ENCODE measurements around the gene GFRA4. TPM values are rescaled to one million over a fixed set of nuclear protein-coding genes. Genes with fewer than 3 reads are reported as not detected.

The GFRA4 gene
- total and polyA plus RNA-seq, 4 donors = not detected

DNA sequence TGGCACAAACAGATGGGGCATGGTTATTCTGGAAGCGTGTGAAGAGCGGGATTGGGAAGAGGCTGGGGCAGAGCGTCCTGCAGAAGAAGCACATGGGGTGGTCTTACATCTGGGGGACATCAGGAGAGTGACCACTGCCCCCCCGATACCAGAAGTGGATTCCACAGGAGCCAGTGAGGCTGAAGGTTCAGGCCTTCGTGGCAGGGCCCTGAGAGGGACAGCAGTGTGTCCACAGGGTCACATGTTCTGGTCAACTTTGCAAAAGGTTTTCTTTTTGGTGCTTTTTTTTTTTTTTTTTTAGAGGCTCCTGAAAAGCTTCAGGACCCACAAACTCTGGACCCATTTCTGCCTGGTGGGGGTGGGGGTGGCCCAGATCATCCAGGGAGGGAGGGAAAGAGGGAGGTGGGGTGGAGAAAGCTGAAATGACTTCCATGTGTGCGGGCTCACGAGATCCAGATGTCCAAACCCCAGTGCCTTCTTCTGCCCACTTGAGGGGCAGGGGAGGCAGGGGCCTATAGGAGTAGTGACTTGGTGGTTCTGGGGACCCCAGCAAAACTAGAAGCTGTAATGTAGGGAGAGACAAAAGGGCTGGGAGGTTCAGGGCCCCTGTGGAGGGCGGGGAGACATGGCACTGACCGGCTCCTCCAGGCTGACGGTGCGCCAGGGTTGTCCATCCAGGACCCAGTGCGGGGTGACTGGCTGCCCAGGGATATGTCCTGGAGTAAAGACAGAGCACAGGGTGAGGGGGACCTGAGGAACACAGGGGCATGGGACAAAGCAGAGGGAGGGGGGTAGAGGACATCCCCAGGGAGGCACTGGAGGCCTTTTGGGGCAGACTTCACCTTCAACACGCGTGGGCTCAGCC is 15.9 kb upstream of the GFRA4 start:
- no peaks in the 10 kb centered on the region for H3K9me3 ChIP-seq (ENCODE audit: control insufficient read depth in 4 of 4, insufficient read depth in 3 of 4, low read length in 3 of 4)
- TF ChIP-seq, protein P1, sequence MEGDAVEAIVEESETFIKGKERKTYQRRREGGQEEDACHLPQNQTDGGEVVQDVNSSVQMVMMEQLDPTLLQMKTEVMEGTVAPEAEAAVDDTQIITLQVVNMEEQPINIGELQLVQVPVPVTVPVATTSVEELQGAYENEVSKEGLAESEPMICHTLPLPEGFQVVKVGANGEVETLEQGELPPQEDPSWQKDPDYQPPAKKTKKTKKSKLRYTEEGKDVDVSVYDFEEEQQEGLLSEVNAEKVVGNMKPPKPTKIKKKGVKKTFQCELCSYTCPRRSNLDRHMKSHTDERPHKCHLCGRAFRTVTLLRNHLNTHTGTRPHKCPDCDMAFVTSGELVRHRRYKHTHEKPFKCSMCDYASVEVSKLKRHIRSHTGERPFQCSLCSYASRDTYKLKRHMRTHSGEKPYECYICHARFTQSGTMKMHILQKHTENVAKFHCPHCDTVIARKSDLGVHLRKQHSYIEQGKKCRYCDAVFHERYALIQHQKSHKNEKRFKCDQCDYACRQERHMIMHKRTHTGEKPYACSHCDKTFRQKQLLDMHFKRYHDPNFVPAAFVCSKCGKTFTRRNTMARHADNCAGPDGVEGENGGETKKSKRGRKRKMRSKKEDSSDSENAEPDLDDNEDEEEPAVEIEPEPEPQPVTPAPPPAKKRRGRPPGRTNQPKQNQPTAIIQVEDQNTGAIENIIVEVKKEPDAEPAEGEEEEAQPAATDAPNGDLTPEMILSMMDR (IDR thresholded peaks at IDR 0.05; ENCODE audit: control extremely low read depth, extremely low read depth) = no peak
- no peak overlapping the region for H3K9ac ChIP-seq (ENCODE audit: insufficient read depth in 1 of 2, low read length in 2 of 2)
- no peaks in the 10 kb centered on the region for H3K36me3 ChIP-seq (ENCODE audit: control insufficient read depth in 4 of 4, insufficient read depth in 4 of 4, low read length in 4 of 4)
- H3K27me3 ChIP-seq (ENCODE audit: control insufficient read depth in 3 of 3, insufficient read depth in 3 of 3, low read length in 2 of 3) = peaks cover 0 to 26% (median 3%) of the 10 kb centered on the region in 3 donors
- peaks cover 0 to 57% (median 16%) of the 10 kb centered on the region in 5 donors for H3K4me1 ChIP-seq (ENCODE audit: control insufficient read depth in 5 of 5, insufficient read depth in 5 of 5, low read length in 5 of 5)
- WGBS, 2 donors = 89 to 90% methylated on average over 14 of the region's 14 CpGs
- H3K27ac ChIP-seq (ENCODE audit: low read depth in 1 of 2, low read length in 1 of 2) = peak overlapping the region in 1 of 2 donors; percentile 68
- DNase-seq (no peak), ATAC-seq (ENCODE audit: insufficient read depth, low FRiP score) (no peak)
- no peak overlapping the region for H3K4me3 ChIP-seq

GRCh38 chr20:3678198-3678597 is 15.0 kb upstream of the GFRA4 start:
- TF ChIP-seq, protein P1 (IDR thresholded peaks at IDR 0.05; ENCODE audit: control extremely low read depth, extremely low read depth) = no peak
- no peaks in the 10 kb centered on the region for H3K9me3 ChIP-seq (ENCODE audit: control insufficient read depth in 4 of 4, insufficient read depth in 3 of 4, low read length in 3 of 4)
- WGBS, 2 donors = 65 to 85% methylated on average over 2 of the region's 2 CpGs
- no peak for DNase-seq
- no peak overlapping the region for H3K9ac ChIP-seq (ENCODE audit: insufficient read depth in 1 of 2, low read length in 2 of 2)
- no peak for ATAC-seq (ENCODE audit: insufficient read depth, low FRiP score)
- H3K4me3 ChIP-seq = no peak overlapping the region
- H3K4me1 ChIP-seq (ENCODE audit: control insufficient read depth in 5 of 5, insufficient read depth in 5 of 5, low read length in 5 of 5) = peaks cover 0 to 57% (median 16%) of the 10 kb centered on the region in 5 donors
- no peaks in the 10 kb centered on the region for H3K36me3 ChIP-seq (ENCODE audit: control insufficient read depth in 4 of 4, insufficient read depth in 4 of 4, low read length in 4 of 4)
- peaks cover 0 to 30% (median 3%) of the 10 kb centered on the region in 3 donors for H3K27me3 ChIP-seq (ENCODE audit: control insufficient read depth in 3 of 3, insufficient read depth in 3 of 3, low read length in 2 of 3)
- peak overlapping the region in 1 of 2 donors; percentile 2 for H3K27ac ChIP-seq (ENCODE audit: low read depth in 1 of 2, low read length in 1 of 2)

DNA sequence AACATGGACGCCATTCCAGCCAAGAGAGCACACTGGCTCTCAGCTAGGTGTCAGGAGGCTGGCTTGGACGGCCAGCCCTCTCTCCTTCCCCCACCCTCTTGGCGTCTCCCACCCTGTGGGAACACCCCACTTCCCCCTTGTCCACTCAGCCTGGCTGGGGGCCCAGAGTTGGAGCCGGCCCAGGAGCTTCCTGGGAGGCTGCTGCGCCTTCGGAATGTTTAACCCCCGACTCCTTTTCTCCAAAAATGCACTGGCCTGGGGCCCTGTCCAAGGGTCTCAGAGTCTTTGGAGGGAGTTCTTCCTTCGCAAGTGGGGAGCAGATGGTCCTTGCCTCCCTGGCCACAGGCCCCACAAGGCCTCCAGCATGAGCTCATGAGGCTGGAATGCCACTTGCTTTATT is 14.5 kb upstream of the GFRA4 start:
- Histone ChIP-seq H3K9me3 (ENCODE audit: control insufficient read depth in 4 of 4, insufficient read depth in 3 of 4, low read length in 3 of 4) (no peaks in the 10 kb centered on the region), H3K9ac (ENCODE audit: insufficient read depth in 1 of 2, low read length in 2 of 2) (no peak overlapping the region), H3K27ac (ENCODE audit: low read depth in 1 of 2, low read length in 1 of 2) (no peak overlapping the region), H3K4me3 (no peak overlapping the region), H3K27me3 (ENCODE audit: control insufficient read depth in 3 of 3, insufficient read depth in 3 of 3, low read length in 2 of 3) (peaks cover 0 to 35% (median 5%) of the 10 kb centered on the region in 3 donors), H3K36me3 (ENCODE audit: control insufficient read depth in 4 of 4, insufficient read depth in 4 of 4, low read length in 4 of 4) (no peaks in the 10 kb centered on the region), H3K4me1 (ENCODE audit: control insufficient read depth in 5 of 5, insufficient read depth in 5 of 5, low read length in 5 of 5) (peaks cover 0 to 57% (median 16%) of the 10 kb centered on the region in 5 donors)
- TF ChIP-seq, protein P1 (IDR thresholded peaks at IDR 0.05; ENCODE audit: control extremely low read depth, extremely low read depth) = no peak
- DNase-seq (peak; percentile 89 to 91 (median 90)), ATAC-seq (ENCODE audit: insufficient read depth, low FRiP score) (no peak)
- WGBS, 2 donors = 53 to 74% methylated on average over 7 to 8 of the region's 8 CpGs

Measured in lung (tissue), 12 donors.